ENCODE data around the gene EID3.

EID3 gene

DNA sequence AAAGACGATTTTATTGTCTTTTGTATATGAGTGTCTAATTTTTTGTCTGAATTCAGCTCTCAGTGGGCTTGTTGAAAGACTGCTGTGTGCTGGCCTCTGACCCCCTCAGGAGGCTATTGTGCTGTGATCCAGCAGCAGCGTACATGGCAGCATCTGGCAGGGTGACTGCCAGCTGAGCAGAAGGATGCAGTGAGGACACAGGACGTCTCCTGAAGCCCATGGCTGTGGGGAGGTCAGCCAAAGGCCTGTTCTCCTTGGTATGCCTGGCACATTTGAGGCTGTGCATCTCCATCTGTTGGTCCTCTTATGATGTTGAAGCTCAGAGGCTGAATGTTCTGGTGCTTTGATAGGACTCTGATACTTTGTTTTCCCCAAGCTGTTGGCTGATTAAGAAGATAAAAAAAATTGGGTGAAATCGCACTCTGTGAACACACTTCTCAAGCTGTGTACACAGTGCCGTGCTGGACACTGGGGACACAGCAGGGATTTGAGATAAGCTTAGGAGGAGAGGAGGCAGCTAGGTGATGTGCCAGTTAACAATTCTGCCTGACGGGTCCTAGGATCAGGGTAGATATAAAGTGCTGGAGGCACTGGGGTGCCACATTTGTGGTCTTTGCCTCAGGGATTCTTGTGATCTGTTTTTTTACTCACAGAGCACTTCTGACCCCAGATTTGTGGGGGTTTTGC lies 37.5 kb downstream of the EID3 start:
- no peak for DNase-seq

DNA sequence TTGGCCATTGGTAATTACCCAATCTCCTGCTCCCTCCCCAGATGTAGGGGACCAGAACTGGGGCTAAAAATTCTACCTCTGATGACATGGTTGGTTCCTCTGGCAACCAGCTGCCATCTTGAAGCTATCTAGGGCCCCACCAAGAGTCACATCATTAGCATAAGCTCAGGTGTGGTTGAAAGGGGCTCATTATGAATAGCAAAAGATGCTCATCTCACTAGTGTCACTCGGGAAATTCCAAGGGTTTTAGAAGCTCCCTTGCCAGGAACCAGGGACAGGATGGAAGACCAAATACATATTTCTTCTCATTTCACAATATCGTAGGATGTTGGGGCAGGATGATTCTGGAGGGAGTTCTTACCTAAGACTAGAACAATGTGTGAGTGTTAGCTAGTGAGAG lies 38.6 kb downstream of the EID3 start:
- DNase-seq = no peak

DNA sequence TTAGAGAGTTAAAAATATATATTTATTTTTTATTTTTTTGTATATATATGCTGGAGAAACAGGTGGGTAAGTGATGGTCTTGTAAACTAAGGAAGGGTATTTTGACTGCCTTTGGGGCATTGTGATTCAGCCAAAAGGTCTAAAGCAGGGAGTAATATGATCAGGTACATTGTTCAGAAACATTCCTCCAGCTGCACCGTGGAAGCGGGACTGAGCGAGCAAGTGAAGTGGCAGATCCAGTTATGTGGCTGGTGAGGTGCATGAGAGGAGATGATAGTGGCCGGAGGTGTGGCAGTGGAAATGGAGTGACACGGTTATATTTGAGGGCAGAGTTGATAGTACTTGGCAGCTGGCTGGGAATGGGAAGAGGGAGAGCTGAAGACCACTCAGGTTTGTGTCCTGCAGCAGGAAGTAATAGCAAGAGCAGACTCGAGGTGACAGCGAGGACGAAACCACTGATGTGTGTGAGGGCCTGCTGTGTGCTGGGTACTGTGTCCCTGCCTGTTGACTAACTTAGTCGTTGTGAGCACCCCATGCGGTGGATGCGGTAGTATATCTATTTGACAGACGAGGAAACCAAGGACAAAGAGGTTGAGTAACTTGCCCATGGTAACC lies 39.2 kb downstream of the EID3 start:
- DNase-seq = no peak

DNA sequence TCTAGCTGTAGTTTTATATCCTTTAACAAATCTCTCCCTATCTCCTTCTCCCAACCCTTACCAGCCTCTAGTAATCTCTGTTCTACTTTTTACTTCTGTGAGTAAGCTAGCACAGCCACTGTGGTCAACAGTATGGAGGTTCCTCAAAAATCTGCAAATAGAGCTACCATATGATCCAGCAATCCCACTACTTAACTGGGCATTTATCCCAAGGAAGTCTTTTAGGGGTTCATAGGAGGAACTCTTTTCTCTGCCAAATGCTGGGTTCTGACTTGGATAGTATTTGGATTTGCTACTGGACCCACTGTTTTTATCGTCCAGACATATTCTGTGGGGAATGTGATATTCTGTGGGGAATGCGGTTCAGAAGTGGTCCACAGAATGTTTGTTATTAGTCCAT lies 41.1 kb downstream of the EID3 start:
- DNase-seq = no peak

DNA sequence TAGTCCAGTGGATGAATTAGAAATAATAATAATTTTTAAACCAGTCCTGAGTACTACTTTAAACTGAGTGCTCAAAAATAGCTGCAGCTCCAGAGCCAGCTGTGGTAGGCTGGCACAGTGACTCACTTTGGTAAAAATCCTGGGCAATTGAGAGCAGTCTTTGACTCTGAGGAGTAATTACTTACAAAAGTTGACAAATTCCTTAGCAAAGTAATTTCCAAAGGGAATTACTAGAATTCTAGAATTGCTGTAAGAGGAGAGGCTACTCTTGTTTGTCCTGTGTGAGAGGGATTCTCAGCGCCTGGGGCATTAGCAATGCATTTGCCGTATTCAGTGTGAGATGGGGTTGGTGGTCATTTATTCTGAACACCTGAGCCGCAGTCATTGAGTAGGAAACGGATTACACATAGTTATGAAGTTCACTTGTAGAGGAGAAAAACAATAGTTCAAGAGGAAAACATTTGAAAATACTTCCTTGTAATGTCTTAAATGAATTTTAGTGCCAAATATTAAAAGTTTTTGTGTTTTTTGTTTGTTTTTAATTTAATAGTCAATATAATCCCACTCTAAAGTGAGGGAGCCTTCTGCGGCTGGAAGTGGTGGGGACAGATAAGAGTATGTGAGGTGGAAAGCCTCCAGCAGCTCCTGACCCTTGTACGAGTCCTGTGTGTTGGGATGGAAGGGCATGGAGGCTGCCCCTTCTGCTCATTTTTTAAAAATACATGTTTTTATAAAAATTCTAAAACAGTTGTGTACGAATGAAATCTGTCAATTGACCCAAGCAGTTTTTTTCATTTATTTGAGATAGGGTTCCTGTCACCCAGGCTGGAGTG lies 41.9 kb downstream of the EID3 start:
- DNase-seq = no peak

DNA sequence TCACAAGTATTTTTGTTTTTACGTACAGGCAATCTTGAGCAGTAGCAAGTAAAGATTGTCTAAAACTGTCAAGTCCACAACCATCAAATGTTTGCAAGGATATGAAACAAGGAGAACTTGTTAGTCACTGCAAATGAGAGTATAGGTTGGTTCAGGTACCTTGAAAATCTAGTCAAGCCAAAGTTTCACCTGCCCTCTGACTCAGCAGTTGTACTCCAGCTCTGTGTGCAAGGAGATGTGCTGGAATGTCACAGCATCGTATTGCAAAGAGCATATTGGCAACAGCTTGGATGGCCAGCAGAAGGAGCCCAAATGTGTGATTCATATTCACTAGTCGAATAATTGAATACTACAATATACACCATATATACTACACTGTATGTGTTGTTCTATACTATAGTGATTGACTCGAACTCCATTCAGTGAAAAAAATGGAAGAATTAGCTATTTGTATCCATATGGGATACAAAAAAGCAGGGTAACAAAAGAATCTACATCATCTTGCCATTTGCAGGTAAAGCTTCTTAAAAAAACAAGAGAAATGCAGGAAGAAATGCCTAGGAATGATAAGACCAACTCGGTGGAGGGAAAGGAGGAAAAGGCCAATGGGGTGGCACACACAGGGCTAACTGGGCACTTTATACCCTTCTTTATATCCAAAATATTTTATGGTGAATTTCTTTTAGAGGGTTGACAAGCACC lies 44.0 kb downstream of the EID3 start:
- DNase-seq = no peak

DNA sequence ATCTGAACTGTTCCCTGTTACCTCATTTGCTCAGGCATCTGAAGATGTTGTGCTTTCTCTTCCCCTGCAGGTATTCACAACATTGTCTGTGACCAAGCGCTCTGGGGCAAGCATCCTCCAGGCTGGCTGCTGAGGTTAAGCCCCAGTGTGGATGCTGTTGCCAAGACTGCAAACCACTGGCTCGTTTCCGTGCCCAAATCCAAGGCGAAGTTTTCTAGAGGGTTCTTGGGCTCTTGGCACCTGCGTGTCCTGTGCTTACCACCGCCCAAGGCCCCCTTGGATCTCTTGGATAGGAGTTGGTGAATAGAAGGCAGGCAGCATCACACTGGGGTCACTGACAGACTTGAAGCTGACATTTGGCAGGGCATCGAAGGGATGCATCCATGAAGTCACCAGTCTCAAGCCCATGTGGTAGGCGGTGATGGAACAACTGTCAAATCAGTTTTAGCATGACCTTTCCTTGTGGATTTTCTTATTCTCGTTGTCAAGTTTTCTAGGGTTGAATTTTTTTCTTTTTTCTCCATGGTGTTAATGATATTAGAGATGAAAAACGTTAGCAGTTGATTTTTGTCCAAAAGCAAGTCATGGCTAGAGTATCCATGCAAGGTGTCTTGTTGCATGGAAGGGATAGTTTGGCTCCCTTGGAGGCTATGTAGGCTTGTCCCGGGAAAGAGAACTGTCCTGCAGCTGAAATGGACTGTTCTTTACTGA lies 44.9 kb downstream of the EID3 start:
- DNase-seq = no peak

DNA sequence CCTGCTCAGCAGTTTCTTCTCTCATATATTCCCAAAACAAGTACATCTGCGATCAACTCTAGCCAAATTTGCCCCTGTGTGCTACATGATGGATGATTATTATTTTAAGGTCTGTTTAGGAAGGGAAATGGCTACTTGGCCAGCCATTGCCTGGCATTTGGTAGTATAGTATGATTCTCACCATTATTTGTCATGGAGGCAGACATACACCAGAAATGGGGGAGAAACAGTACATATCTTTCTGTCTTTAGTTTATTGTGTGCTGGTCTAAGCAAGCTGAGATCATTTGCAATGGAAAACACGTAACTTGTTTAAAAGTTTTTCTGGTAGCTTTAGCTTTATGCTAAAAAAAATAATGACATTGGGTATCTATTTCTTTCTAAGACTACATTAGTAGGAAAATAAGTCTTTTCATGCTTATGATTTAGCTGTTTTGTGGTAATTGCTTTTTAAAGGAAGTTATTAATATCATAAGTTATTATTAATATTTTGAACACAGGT lies 45.5 kb downstream of the EID3 start:
- DNase-seq = no peak

DNA sequence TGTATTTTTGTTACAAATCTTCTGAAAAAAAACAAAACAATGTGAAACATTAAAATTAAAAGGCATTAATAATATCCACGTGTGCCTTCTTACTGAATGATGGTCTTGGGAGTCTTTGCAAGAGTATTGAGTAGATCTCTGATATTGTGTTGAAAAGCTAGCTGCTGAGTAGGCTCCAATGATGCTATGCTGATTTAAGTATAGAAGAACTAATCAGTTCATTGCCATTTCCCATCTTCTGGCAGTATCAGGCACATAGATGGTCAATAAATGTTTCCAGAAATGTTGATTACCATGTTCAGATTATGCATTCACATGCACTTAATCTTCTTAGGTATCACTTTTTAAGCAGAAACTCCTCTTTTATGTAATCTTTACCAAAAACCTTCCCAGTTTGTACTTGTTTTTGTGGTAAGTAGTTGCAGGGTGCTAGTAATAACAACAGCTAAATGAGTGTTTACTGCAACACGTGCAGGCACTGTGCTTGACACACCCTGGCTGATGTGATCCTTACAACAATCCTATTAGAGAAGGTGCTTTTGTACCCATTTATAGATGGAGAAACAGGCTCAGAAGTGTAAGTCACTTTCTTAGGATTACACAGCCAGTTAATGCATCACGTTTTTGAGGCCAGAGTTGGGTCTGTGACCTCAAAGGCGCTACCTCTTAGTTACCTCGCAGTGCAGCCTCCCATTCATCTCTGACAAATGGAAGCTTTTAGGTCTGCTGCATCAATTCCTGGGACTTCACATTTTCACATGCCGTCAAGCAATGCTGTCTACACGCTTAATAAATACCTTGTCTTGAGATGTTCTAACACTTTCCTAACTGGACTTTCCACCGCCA lies 46.9 kb downstream of the EID3 start:
- no peak for DNase-seq

DNA sequence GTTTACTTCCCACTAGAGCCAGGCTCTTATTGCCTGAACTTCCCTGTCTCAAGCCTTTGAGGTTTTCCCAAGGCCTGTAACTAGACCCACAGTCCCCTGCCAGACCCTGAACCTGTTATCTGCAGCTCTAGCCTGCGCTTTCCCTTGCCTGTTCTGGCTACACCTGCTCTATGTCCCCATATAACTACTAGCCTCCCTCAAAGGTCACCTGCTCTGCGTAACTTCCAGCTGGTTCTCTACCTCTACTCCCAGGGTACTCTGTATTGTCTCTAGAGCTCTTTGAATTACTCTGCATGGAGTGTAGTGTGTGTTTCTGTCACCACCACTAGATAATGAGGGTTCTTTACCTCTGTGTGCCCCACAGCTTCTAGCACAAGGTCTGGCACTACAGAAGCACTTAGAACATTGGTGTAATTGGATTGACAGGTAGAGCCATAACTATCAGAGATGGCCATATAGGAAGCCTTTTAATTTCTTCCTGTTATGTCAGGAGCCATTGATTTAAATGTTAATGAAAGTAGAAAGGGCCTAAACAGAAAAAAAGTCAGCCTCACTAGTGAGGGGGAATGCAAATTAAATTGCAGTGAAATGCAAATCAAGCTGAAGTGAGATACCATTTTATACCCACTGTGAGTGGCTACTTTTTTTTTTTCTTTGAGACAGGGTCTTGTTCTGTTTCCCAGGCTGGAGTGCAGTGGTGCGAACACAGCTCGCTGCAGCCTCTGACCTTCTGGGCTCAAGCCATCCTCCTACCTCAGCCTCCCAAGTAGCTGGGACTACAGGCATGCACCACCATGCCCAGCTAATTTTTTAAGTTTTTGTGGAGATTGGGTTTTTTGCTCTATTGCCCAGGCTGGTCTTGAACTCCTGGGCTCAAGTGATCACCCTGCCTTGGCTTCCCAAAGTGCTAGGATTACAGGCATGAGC lies 47.8 kb downstream of the EID3 start:
- no peak for DNase-seq

DNA sequence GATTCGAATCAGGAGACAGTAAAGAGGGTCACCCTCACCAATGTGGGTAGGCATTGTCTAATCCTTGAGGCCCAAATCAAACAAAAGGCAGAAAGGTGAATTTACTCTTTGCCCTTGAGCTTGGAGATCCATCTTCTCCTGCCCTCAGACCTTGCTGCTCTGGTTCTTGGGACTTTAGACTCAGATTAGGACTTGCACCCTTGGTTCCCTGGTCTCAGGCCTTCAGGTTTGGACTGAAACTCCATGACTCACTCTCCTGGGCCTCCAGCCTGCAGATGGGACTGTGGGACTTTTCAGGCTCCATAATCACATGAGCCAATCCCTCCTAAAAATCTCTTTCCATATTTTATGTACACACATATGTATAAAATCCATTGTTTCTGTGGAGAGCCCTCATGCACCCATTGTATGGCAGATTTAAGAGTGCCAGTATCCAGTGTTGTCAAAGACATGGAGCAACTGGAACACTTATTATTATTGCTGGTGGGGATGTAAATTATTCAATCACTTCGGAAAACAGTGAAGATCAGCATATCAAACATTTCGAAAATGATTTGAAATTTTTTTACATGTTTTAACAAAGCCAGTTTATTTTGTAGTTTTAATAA lies 48.7 kb downstream of the EID3 start:
- DNase-seq = no peak

DNA sequence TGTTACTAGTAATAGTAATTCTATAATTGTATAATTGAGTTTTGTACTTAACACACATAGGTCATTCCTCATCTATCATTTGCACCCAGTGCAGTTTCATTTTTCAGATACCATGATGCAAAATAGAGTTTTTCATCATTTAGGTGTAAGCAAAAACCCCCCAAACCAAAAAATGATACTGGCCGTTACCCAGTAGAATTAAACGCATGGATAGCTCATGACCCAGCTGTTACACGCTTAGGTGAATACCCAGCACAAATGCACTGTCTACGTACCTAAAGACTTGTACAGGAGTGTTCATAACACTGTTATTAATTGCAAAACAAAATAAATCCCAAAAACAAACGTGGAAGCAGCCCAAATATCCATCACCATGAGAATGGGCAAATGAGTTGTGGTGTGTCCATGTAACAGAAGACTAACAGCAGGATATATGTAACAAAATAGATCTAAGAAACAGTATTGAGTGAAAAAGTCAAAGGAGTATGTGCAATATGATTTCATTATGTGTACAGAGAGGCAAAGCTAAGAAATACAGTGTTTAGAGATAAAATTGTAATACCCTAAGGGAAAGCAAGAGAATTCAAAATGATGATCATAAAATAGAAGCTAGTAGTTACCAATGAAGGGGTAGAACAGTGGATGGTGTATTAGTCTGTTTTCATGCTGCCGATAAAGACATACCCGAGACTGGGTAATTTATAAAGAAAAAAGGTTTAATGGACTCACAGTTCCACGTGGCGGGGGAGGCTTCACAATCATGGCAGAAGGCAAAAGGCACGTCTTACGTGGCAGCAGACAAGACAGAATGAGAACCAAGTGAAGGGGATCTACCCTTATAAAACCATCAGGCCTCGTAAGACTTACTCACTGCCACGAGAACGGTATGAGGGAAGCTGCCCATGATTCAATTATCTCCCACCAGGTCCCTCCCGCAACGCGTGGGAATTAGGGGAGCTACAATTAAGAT lies 49.8 kb downstream of the EID3 start:
- no peak for DNase-seq

DNA sequence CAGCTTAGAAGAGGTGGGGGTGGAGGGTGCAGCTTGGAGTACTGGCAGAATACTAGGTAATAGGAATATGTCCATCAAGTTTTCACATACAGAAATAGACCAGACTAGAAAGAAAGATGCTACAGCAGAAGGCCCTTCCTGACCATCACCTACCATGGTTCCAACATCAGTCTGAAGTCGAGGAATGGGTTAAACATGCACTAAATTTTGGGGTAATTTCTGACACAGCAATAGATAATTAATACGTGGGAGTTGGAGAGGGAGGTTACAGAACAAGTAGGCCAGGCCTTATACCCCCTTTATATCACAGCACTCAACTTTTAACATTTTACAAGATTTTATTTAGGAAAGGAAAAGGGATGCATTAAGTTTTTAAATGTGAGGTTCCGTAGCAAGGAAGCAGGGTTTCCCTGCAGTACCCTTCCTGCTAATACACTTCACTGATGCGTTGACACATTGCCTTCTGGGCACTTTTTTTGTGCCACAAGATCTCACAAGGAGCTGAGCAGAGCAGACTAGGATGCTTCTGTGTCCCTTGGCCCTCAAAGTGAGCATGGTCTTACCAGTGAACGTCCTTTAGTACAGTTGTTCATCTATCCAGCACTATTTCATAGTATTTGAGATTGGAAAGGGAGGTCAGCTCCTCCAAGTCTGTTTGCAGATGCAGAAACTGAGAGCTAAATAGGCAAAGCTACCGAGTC lies 50.8 kb downstream of the EID3 start:
- DNase-seq = no peak
